SKM-1 (cell line): ENCODE data around the gene GPR25.

ENCODE experiments used
- DNase-seq: peaks from one replicate; lab custom pipeline; 2025; ENCODE audit not compliant: unreplicated experiment; lab: John Stamatoyannopoulos, UW

The GPR25 gene

GRCh38 chr1:200872446-200873115 lies at the start of gene GPR25:
GPR25 (plus strand) TSS chr1:200872981; CDS start chr1:200873038, 57 bp downstream.
- no peak for DNase-seq

- DNase-seq = no peak
Observed at GRCh38 chr1:200831091-200831490, 41.7 kb upstream of the GPR25 start.

GRCh38 chr1:200834383-200834782 lies 38.4 kb upstream of the GPR25 start:
- DNase-seq = no peak

- no peak for DNase-seq
Observed at GRCh38 chr1:200836213-200836612, 36.6 kb upstream of the GPR25 start.

GRCh38 chr1:200837931-200838571 lies 34.7 kb upstream of the GPR25 start:
- DNase-seq = peak; percentile 29

GRCh38 chr1:200838676-200839445 lies 33.9 kb upstream of the GPR25 start:
- DNase-seq = no peak

- no peak for DNase-seq
Observed at GRCh38 chr1:200845360-200845759, 27.4 kb upstream of the GPR25 start.

- no peak for DNase-seq
Observed at GRCh38 chr1:200846398-200846797, 26.4 kb upstream of the GPR25 start.

- DNase-seq = no peak
Observed at GRCh38 chr1:200849430-200849829, 23.4 kb upstream of the GPR25 start.

- no peak for DNase-seq
Observed at GRCh38 chr1:200850554-200850953, 22.2 kb upstream of the GPR25 start.

GRCh38 chr1:200856716-200857357 lies 15.9 kb upstream of the GPR25 start:
- no peak for DNase-seq

- DNase-seq = peak; percentile 37
Observed at GRCh38 chr1:200857804-200858203, 15.0 kb upstream of the GPR25 start.

- no peak for DNase-seq
Observed at GRCh38 chr1:200861937-200862647, 10.7 kb upstream of the GPR25 start.

GRCh38 chr1:200862713-200863415 lies 9.9 kb upstream of the GPR25 start:
- DNase-seq = no peak

GRCh38 chr1:200866116-200866515 lies 6.7 kb upstream of the GPR25 start:
- DNase-seq = no peak

GRCh38 chr1:200866521-200866920 lies 6.3 kb upstream of the GPR25 start:
- no peak for DNase-seq

GRCh38 chr1:200867018-200867811 lies 5.6 kb upstream of the GPR25 start:
- no peak for DNase-seq

- DNase-seq = no peak
Observed at GRCh38 chr1:200869376-200869752, 3.4 kb upstream of the GPR25 start.

GRCh38 chr1:200869753-200870391 lies 2.9 kb upstream of the GPR25 start:
- DNase-seq = no peak
